MM.1S (cell line): ENCODE results near the gene TTC27.

Experiments used
- DNase-seq: peaks from one replicate; pipeline ENCODE4 v3.0.0-alpha.2; 2015
- H2AFZ ChIP-seq: fragments of 300-600 bp; sonication (generic); 2 replicates; pipeline ENCODE4 v1.6.0; 2016; ENCODE audit warnings: antibody characterized with exemption, low read length
- H3F3A ChIP-seq: fragments of 300-600 bp; sonication (generic); 2 replicates; pipeline ENCODE4 v1.6.1; 2016; ENCODE audit warnings: mild to moderate bottlenecking, antibody characterized with exemption, low read length, moderate library complexity, mixed read lengths; ENCODE audit not compliant: insufficient read depth
- H3K27ac ChIP-seq: fragments of 300-600 bp; sonication (generic); 2 replicates; pipeline ENCODE4 v1.5.1; 2016; ENCODE audit warnings: mild to moderate bottlenecking, low read length
- H3K27me3 ChIP-seq: fragments of 300-600 bp; sonication (generic); replicated peaks from 2 replicates; pipeline ENCODE4 v1.6.0; 2016; ENCODE audit warnings: low read length; ENCODE audit not compliant: insufficient read depth
- H3K36me3 ChIP-seq: fragments of 300-600 bp; sonication (generic); replicated peaks from 2 replicates; pipeline ENCODE4 v1.6.1; 2016; ENCODE audit warnings: mild to moderate bottlenecking, low read length, mixed read lengths; ENCODE audit not compliant: insufficient read depth
- H3K4me1 ChIP-seq: fragments of 300-600 bp; sonication (generic); 2 replicates; pipeline ENCODE4 v1.6.1; 2016; ENCODE audit warnings: low read length, mixed read lengths
- H3K4me2 ChIP-seq: fragments of 300-600 bp; sonication (generic); 2 replicates; pipeline ENCODE4 v1.6.0; 2016; ENCODE audit warnings: low read depth, low read length
- H3K4me3 ChIP-seq: fragments of 300-600 bp; sonication (generic); 2 replicates; pipeline ENCODE4 v1.5.1; 2016; ENCODE audit warnings: low read length, mixed read lengths
- H3K79me2 ChIP-seq: fragments of 300-600 bp; sonication (generic); 2 replicates; pipeline ENCODE4 v1.6.1; 2016; ENCODE audit warnings: mixed run types, low read length, mixed read lengths
- H3K9ac ChIP-seq: fragments of 300-600 bp; sonication (generic); 2 replicates; pipeline ENCODE4 v1.6.1; 2016; ENCODE audit warnings: low read length, mixed read lengths
- H3K9me2 ChIP-seq: fragments of 300-600 bp; sonication (generic); replicated peaks from 2 replicates; pipeline ENCODE4 v1.6.1; 2016; ENCODE audit warnings: mild to moderate bottlenecking, low read length, mixed read lengths; ENCODE audit not compliant: insufficient read depth
- H3K9me3 ChIP-seq: fragments of 300-600 bp; sonication (generic); replicated peaks from 2 replicates; pipeline ENCODE4 v1.6.1; 2016; ENCODE audit warnings: mild to moderate bottlenecking, low read length, mixed read lengths; ENCODE audit not compliant: insufficient read depth
- H4K20me1 ChIP-seq: fragments of 300-600 bp; sonication (generic); 2 replicates; pipeline ENCODE4 v1.6.1; 2016; ENCODE audit warnings: mild to moderate bottlenecking, low read length, moderate library complexity, mixed read lengths; ENCODE audit not compliant: insufficient read depth
- CTCF ChIP-seq: fragments of 300-600 bp; sonication (generic); IDR thresholded peaks from 2 replicates; pipeline ENCODE4 v1.5.1; 2016; ENCODE audit warnings: antibody characterized with exemption, low read length, mixed read lengths
- EZH2 ChIP-seq: fragments of 300-600 bp; sonication (generic); optimal IDR thresholded peaks from 2 replicates; pipeline ENCODE3; 2017; ENCODE audit warnings: low read depth, mild to moderate bottlenecking, antibody characterized with exemption, low read length, mixed read lengths
- EZH2phosphoT487 ChIP-seq: fragments of 300-600 bp; sonication (generic); IDR thresholded peaks from 2 replicates; pipeline ENCODE4 v1.6.1; 2018; ENCODE audit warnings: antibody characterized with exemption, low read length

TTC27 gene

GRCh38 chr2:32862269-32863055, 234.6 kb downstream of the TTC27 start:
- Histone ChIP-seq H3K4me2 (no peak overlapping the region), H3K9me3 (no peaks in the 10 kb centered on the region), H3K36me3 (no peaks in the 10 kb centered on the region), H3K27ac (no peak overlapping the region), H4K20me1 (no peaks in the 10 kb centered on the region), H3K4me3 (no peak overlapping the region), H2AFZ (no peak overlapping the region), H3K79me2 (no peaks in the 10 kb centered on the region), H3K9me2 (no peaks in the 10 kb centered on the region), H3K9ac (no peak overlapping the region), H3F3A (no peaks in the 10 kb centered on the region), H3K4me1 (no peaks in the 10 kb centered on the region), H3K27me3 (no peaks in the 10 kb centered on the region)
- DNase-seq: no peak
- TF ChIP-seq CTCF (no peak), EZH2 (no peak), EZH2phosphoT487 (no peak)

DNA sequence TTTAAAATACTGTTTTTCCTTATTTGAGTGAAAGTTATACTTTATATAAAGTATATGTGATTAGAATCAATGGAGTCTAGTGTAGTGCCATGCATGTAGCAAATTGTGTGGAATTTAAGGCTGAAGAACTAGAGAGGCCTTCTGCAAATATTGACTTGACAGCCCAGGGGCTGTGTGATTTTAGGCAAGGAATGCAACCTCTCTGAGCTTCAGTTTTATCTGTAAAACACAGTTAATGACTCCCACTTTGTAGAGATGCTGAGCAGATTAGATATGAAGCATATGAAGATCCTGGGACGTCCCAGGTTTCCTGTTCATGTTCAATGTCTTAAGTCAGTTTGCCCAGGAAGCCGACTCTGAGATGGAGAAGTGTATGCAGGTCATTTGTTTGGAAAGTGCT, 235.5 kb downstream of the TTC27 start:
- H3K9me3 ChIP-seq: no peaks in the 10 kb centered on the region
- no peaks in the 10 kb centered on the region for H4K20me1 ChIP-seq

DNA sequence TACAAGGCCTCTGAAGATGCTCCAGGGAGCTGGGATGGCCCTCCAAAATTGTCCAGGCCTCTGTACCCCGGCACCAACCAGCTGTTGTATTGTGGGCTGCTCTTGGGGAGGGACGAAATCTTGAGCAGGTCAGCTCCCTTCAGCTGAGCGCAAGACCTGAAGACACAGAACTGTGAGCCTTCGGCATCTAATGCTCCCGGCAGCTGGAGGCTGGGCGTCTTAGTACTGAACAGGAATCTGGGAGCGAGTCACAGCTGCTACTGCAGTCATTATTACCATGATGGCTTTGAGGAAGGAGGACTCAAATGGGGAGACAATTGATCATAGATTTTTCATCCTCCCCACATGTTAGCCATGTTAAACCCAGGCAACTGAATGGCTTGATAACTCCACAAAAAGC, 236.0 kb downstream of the TTC27 start:
- H3K9me2 ChIP-seq: no peaks in the 10 kb centered on the region
- no peaks in the 10 kb centered on the region for H3F3A ChIP-seq
- no peaks in the 10 kb centered on the region for H3K4me1 ChIP-seq
- H3K79me2 ChIP-seq: no peaks in the 10 kb centered on the region
- no peaks in the 10 kb centered on the region for H3K36me3 ChIP-seq
- H3K9me3 ChIP-seq: no peaks in the 10 kb centered on the region
- H3K27ac ChIP-seq: no peak overlapping the region
- no peak overlapping the region for H3K4me3 ChIP-seq
- no peak overlapping the region for H3K4me2 ChIP-seq
- no peaks in the 10 kb centered on the region for H4K20me1 ChIP-seq
- TF ChIP-seq EZH2phosphoT487 (no peak), CTCF (no peak)
- DNase-seq: no peak
- no peaks in the 10 kb centered on the region for H3K27me3 ChIP-seq
- H2AFZ ChIP-seq: no peak overlapping the region
- no peak overlapping the region for H3K9ac ChIP-seq

More for the DNA sequence above, 235.5 kb downstream of the TTC27 start:
- Histone ChIP-seq H3K27ac (no peak overlapping the region), H3K79me2 (no peaks in the 10 kb centered on the region), H2AFZ (no peak overlapping the region), H3F3A (no peaks in the 10 kb centered on the region), H3K4me3 (no peak overlapping the region), H3K36me3 (no peaks in the 10 kb centered on the region), H3K27me3 (no peaks in the 10 kb centered on the region), H3K4me2 (no peak overlapping the region), H3K9me2 (no peaks in the 10 kb centered on the region), H3K4me1 (no peaks in the 10 kb centered on the region), H3K9ac (no peak overlapping the region)
- no peak for TF ChIP-seq CTCF
- no peak for TF ChIP-seq EZH2
- TF ChIP-seq EZH2phosphoT487: no peak
- DNase-seq: no peak
